Colon (tissue), 2 donors: ENCODE results near the gene TNIP1.

Experiments used
- FAIRE-seq: peaks from 2 replicates; lab custom pipeline; 2012; peaks lifted over from hg19 to GRCh38; lab: Jason Lieb, UNC
- donor health status: control.
- donor health status: control.

The TNIP1 gene

GRCh38 chr5:151022511-151023018 lies 58.3 kb downstream of the TNIP1 start:
- no peak for FAIRE-seq

- no peak for FAIRE-seq
These were observed 59.1 kb downstream of the TNIP1 start for GRCh38 chr5:151021746-151022145.

- no peak for FAIRE-seq
These were observed 60.3 kb downstream of the TNIP1 start, which contains the start of gene GPX3 for GRCh38 chr5:151020304-151021110. Gene GPX3, plus strand, starts transcription at chr5:151020591. Its CDS starts 64 bp downstream, at chr5:151020655.

- no peak for FAIRE-seq
These were observed 61.5 kb downstream of the TNIP1 start for GRCh38 chr5:151019331-151019730.

- no peak for FAIRE-seq
These were observed 62.0 kb downstream of the TNIP1 start for GRCh38 chr5:151018846-151019245.

GRCh38 chr5:151017897-151018296 lies 62.9 kb downstream of the TNIP1 start:
- FAIRE-seq, result no peak

GRCh38 chr5:151016700-151017099 lies 64.1 kb downstream of the TNIP1 start:
- no peak for FAIRE-seq

- no peak for FAIRE-seq
These were observed 64.8 kb downstream of the TNIP1 start for GRCh38 chr5:151015974-151016587.

- no peak for FAIRE-seq
These were observed 66.0 kb downstream of the TNIP1 start for GRCh38 chr5:151014680-151015343.

GRCh38 chr5:151012862-151013261 lies 68.0 kb downstream of the TNIP1 start:
- no peak for FAIRE-seq

- FAIRE-seq, result no peak
These were observed 71.9 kb downstream of the TNIP1 start for GRCh38 chr5:151008906-151009305.

- no peak for FAIRE-seq
These were observed 72.7 kb downstream of the TNIP1 start for GRCh38 chr5:151008210-151008491.

GRCh38 chr5:151007430-151008209 lies 73.2 kb downstream of the TNIP1 start:
- no peak for FAIRE-seq

- FAIRE-seq, result no peak
These were observed 74.0 kb downstream of the TNIP1 start for GRCh38 chr5:151006704-151007334.

- no peak for FAIRE-seq
These were observed 74.8 kb downstream of the TNIP1 start for GRCh38 chr5:151005950-151006576.

GRCh38 chr5:151005187-151005949 lies 75.5 kb downstream of the TNIP1 start:
- FAIRE-seq, result no peak

GRCh38 chr5:151004499-151004898 lies 76.3 kb downstream of the TNIP1 start:
- FAIRE-seq, result no peak

GRCh38 chr5:151003503-151003860 lies 77.4 kb downstream of the TNIP1 start:
- no peak for FAIRE-seq

GRCh38 chr5:151002681-151003502 lies 77.9 kb downstream of the TNIP1 start:
- FAIRE-seq, result no peak

- no peak for FAIRE-seq
These were observed 78.6 kb downstream of the TNIP1 start for GRCh38 chr5:151002250-151002649.
